Transverse colon (tissue), 4 donors: ENCODE results near the gene RPS19BP1. TPM values are rescaled to one million over a fixed set of nuclear protein-coding genes. Genes with fewer than 3 reads are reported as not detected.

Experiments
- DNase-seq: peaks from one replicate; pipeline ENCODE4 v3.0.0-alpha.2; 2019
- H3K27ac ChIP-seq, 4 donors: fragments of 200-600 bp; sonication (generic); 2 replicates each; pipeline ENCODE4 v1.5.1; 2016 to 2018; ENCODE audit warnings: inconsistent platforms in 4 of 4
- H3K27me3 ChIP-seq: fragments of 200-600 bp; sonication (generic); 2 replicates; pipeline ENCODE4 v1.5.1; 2017; ENCODE audit warnings: inconsistent platforms
- H3K36me3 ChIP-seq, 4 donors: fragments of 200-600 bp; sonication (generic); 2 replicates each; pipeline ENCODE4 v1.5.1; 2017 to 2019; ENCODE audit warnings: inconsistent platforms in 4 of 4
- H3K4me1 ChIP-seq, 4 donors: fragments of 200-600 bp; sonication (generic); 2 replicates each; pipeline ENCODE4 v1.5.1; 2017 to 2020; ENCODE audit warnings: inconsistent platforms in 4 of 4
- H3K4me3 ChIP-seq, 4 donors: fragments of 200-600 bp; sonication (generic); 1 replicate in 1 of 4; 2 replicates in 3 of 4; pipeline versions ENCODE4 v1.5.1 to v1.6.1; 2017 to 2019; ENCODE audit warnings: inconsistent platforms in 4 of 4
- H3K9me3 ChIP-seq, 2 donors: fragments of 200-600 bp; sonication (generic); 2 replicates each; pipeline ENCODE4 v1.5.1; 2017 to 2019; ENCODE audit warnings: inconsistent platforms in 2 of 2
- EP300 ChIP-seq: sonication (generic); formaldehyde crosslinking; IDR thresholded peaks from one replicate; pipeline ENCODE4 v1.6.1; 2017; ENCODE audit warnings: antibody characterized with exemption, low read depth
- POLR2A ChIP-seq: fragments of 450-650 bp; IDR thresholded peaks from one replicate; pipeline ENCODE4 v1.6.1; 2016; ENCODE audit warnings: antibody characterized with exemption, mild to moderate bottlenecking, moderate library complexity
- POLR2AphosphoS5 ChIP-seq, 3 donors: sonication (generic); formaldehyde crosslinking; IDR thresholded peaks; one replicate each; pipeline ENCODE4 v1.6.1; 2016; ENCODE audit warnings: antibody characterized with exemption in 3 of 3
- WGBS, 2 donors: methylation state at CpG; one replicate each; pipeline ENCODE4 v1.1.5; 2018; ENCODE audit warnings: low coverage in 1 of 2; 5-methylcytosine and 5-hydroxymethylcytosine counted together
- in situ Hi-C, 4 donors: fragments of 200-750 bp; cut with MboI; loops; one replicate each; pipeline versions ENCODE4 v1.15.0 to v1.15.1; 2017; ENCODE audit warnings: low sequenced_read_pairs in 3 of 4, low pct_ligation_motif_present in 1 of 4, low pct_unique_long_range_greater_than_20kb in 1 of 4
- intact Hi-C: fragments of 100-400 bp; cut with DNase I; formaldehyde crosslinking; loops from one replicate; pipeline ENCODE4 v1.15.1; 2023; ENCODE audit warnings: low total_unique reads
- total RNA-seq, 4 donors: library from RNA; depleted of rRNA; stranded (reverse); fragments of >200 nt; gene quantifications; one replicate each; pipeline ENCODE4 v1.1.0, GENCODE V29; 2016
- TF ChIP-seq, protein P1 (sequence below), 5 experiments: fragments of 200-600 bp in 3 of 5; fragments of 450-650 bp in 2 of 5; sonication (generic) in 3 of 5; IDR thresholded peaks; 1 replicate in 2 of 5; 2 replicates in 3 of 5; pipeline ENCODE4 v1.5.1; 2016 to 2017; ENCODE audit warnings: antibody characterized with exemption in 5 of 5, inconsistent platforms in 3 of 5, mild to moderate bottlenecking in 2 of 5, moderate library complexity in 1 of 5

The RPS19BP1 gene
- total RNA-seq, 4 donors from 2014 or later = 20.5 to 153 (median 97.8) TPM

DNA sequence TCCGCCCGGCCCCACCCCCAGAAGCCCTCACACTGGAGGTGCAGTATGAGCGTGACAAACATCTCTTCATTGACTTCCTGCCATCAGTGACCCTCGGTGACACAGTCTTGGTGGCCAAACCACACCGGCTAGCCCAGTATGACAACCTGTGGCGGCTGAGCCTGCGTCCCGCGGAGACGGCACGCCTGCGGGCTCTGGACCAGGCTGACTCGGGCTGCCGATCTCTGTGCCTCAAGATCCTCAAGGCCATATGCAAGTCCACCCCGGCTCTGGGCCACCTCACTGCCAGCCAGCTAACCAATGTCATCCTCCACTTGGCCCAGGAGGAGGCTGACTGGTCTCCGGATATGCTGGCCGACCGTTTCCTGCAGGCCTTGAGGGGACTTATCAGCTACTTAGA is 18.8 kb downstream of the RPS19BP1 start:
- H3K4me1 ChIP-seq = peaks cover 1 to 9% (median 5%) of the 10 kb centered on the region in 4 donors
- in situ Hi-C loops (no loop called here), intact Hi-C loops (loop anchor here (10.0 kb wide), 1 partner anchor 109 kb away; no protein-coding TSS in a partner anchor)
- TF ChIP-seq, protein P1, sequence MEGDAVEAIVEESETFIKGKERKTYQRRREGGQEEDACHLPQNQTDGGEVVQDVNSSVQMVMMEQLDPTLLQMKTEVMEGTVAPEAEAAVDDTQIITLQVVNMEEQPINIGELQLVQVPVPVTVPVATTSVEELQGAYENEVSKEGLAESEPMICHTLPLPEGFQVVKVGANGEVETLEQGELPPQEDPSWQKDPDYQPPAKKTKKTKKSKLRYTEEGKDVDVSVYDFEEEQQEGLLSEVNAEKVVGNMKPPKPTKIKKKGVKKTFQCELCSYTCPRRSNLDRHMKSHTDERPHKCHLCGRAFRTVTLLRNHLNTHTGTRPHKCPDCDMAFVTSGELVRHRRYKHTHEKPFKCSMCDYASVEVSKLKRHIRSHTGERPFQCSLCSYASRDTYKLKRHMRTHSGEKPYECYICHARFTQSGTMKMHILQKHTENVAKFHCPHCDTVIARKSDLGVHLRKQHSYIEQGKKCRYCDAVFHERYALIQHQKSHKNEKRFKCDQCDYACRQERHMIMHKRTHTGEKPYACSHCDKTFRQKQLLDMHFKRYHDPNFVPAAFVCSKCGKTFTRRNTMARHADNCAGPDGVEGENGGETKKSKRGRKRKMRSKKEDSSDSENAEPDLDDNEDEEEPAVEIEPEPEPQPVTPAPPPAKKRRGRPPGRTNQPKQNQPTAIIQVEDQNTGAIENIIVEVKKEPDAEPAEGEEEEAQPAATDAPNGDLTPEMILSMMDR (IDR thresholded peaks at IDR 0.05) = no peak
- TF ChIP-seq EP300 (no peak), POLR2A (no peak), POLR2AphosphoS5 (IDR thresholded peaks at IDR 0.05) (no peak)
- H3K36me3 ChIP-seq = peaks cover 0 to 58% (median 29%) of the 10 kb centered on the region in 4 donors
- H3K9me3 ChIP-seq = no peaks in the 10 kb centered on the region
- H3K27ac ChIP-seq = no peak overlapping the region
- 92% methylated on average over 18 of the region's 18 CpGs; no CpG with 5 or more reads in 1 of the 2 donors for WGBS, 2 donors
- no peaks in the 10 kb centered on the region for H3K27me3 ChIP-seq
- DNase-seq = no peak
- H3K4me3 ChIP-seq = no peak overlapping the region

DNA sequence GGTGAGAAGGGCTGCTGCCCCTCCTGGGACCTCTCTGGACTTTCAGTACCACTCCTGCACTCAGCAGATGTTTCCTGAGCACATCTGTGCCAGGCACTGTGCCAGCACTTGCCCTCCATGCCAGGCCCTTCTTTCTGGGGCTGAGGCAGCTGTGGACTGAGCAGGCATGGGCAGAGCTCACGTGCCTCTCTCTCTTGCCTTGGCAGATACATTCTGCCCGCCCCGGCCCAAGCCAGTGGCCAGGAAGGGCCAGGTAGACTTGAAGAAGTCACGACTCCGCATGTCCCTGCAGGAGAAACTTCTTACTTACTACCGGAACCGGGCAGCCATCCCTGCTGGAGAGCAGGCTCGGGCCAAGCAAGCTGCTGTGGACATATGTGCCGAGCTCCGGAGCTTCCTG is 20.5 kb downstream of the RPS19BP1 start:
- in situ Hi-C loops (no loop called here), intact Hi-C loops (loop anchor here (10.0 kb wide), 1 partner anchor 107 kb away; no protein-coding TSS in a partner anchor)
- Histone ChIP-seq H3K36me3 (peaks cover 0 to 68% (median 34%) of the 10 kb centered on the region in 4 donors), H3K27ac (no peak overlapping the region), H3K9me3 (no peaks in the 10 kb centered on the region), H3K27me3 (no peaks in the 10 kb centered on the region), H3K4me1 (no peaks in the 10 kb centered on the region), H3K4me3 (no peak overlapping the region)
- no peak for TF ChIP-seq POLR2AphosphoS5 (IDR thresholded peaks at IDR 0.05)
- TF ChIP-seq, protein P1 (IDR thresholded peaks at IDR 0.05) = no peak
- TF ChIP-seq EP300 = no peak
- no peak for TF ChIP-seq POLR2A
- DNase-seq = no peak
- WGBS, 2 donors = 92% methylated on average over 10 of the region's 10 CpGs; no CpG with 5 or more reads in 1 of the 2 donors

DNA sequence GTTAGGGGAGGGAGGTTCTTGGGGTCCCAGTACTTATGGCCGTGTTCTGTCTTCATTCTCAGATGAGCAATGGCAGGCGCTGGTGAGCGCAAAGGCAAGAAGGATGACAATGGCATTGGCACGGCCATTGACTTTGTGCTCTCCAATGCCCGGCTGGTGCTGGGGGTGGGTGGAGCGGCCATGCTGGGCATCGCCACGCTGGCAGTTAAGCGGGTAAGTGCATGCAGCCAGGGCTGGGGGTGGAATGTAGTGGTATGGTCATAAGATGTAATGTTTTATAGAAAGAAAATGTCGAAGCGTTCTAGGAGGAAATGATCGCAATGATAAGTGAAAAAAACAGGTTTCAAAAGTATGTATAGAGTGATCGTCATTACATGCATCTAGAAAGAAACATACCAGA is 21.3 kb downstream of the RPS19BP1 start:
- TF ChIP-seq, protein P1 (IDR thresholded peaks at IDR 0.05) = no peak
- no peak for TF ChIP-seq POLR2A
- no peak for TF ChIP-seq EP300
- TF ChIP-seq POLR2AphosphoS5 (IDR thresholded peaks at IDR 0.05) = no peak
- DNase-seq = no peak
- in situ Hi-C loops (no loop called here), intact Hi-C loops (loop anchor here (10.0 kb wide), 1 partner anchor 106 kb away; no protein-coding TSS in a partner anchor)
- 95% methylated on average over 8 to 13 of the region's 13 CpGs for WGBS, 2 donors
- Histone ChIP-seq H3K4me3 (no peak overlapping the region), H3K4me1 (no peaks in the 10 kb centered on the region), H3K36me3 (peaks cover 0 to 75% (median 34%) of the 10 kb centered on the region in 4 donors), H3K27me3 (no peaks in the 10 kb centered on the region), H3K27ac (no peak overlapping the region), H3K9me3 (no peaks in the 10 kb centered on the region)

DNA sequence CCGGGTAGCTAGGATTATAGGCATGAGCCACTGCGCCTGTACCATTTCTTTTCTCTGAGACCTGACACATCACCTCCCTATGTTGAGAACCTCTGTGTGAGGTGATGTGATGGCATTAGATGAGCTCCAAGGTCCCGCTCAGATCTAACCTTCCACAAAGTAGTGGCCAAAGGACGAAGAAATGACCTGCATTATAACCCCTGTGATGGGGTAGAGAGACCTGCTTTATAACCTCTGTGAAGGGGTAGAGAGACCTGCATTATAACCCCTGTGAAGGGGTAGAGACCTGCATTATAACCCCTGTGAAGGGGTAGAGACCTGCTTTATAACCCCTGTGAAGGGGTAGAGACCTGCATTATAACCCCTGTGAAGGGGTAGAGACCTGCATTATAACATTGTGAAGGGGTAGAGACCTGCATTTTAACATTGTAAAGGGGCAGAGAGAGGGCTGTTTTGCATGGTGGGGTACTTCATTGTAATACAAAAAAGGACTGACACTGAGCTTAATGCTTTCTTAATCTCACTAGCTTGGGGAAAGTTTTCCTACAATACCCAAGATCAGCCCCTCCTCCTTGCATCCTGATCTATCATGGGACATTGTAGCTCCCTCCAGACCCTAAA is 21.9 kb downstream of the RPS19BP1 start:
- Histone ChIP-seq H3K27ac (no peak overlapping the region), H3K4me3 (no peak overlapping the region), H3K9me3 (no peaks in the 10 kb centered on the region), H3K4me1 (no peaks in the 10 kb centered on the region), H3K36me3 (peaks cover 0 to 80% (median 33%) of the 10 kb centered on the region in 4 donors), H3K27me3 (no peaks in the 10 kb centered on the region)
- in situ Hi-C loops (no loop called here), intact Hi-C loops (loop anchor here (10.0 kb wide), 1 partner anchor 106 kb away; no protein-coding TSS in a partner anchor)
- WGBS, 2 donors = 87 to 93% methylated on average over 3 to 4 of the region's 4 CpGs
- TF ChIP-seq, protein P1 (IDR thresholded peaks at IDR 0.05) = no peak
- TF ChIP-seq POLR2AphosphoS5 (IDR thresholded peaks at IDR 0.05) = no peak
- TF ChIP-seq EP300 = no peak
- TF ChIP-seq POLR2A = no peak
- DNase-seq = no peak
